ENCODE results near the gene INO80E.

DNA sequence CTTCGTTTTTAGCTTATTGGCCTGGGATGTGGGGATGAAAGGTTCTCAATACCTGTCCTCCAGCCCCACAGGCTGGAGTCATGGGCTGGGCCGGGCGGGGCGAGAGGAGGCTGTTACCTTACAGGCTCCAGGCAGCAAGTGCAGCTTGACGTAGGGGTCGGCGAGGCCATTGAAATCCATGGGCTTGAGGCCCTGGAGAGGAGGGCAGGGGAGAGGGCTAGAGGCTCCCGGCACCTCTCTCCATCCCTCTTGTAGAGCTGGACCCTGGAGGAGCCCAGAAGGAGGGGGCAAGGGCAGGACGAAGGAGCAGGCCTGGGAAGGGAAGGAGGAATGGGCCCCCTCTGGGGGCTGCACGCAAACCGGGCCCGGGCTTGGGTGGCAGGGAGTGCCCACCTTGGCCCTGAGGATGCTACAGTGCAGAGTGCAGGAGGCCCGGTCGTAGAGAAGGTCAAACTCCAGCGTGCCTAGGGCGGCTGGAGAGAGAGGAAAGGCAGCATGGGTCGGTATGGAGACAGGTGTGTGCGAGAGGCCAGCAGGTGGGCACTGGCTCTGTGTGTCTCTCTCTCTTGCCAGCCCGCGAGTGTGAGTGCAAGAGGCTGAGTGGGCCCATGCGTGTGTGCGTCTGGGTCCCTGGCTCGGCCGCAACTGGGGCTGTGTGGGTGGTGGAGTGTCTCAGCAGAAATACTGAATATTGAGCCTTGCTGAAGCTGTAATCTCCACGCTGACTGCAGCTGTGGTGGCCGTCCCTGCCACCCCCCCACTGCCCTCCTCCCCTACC lies 13.2 kb downstream of the INO80E start:
- TF ChIP-seq, protein P1, sequence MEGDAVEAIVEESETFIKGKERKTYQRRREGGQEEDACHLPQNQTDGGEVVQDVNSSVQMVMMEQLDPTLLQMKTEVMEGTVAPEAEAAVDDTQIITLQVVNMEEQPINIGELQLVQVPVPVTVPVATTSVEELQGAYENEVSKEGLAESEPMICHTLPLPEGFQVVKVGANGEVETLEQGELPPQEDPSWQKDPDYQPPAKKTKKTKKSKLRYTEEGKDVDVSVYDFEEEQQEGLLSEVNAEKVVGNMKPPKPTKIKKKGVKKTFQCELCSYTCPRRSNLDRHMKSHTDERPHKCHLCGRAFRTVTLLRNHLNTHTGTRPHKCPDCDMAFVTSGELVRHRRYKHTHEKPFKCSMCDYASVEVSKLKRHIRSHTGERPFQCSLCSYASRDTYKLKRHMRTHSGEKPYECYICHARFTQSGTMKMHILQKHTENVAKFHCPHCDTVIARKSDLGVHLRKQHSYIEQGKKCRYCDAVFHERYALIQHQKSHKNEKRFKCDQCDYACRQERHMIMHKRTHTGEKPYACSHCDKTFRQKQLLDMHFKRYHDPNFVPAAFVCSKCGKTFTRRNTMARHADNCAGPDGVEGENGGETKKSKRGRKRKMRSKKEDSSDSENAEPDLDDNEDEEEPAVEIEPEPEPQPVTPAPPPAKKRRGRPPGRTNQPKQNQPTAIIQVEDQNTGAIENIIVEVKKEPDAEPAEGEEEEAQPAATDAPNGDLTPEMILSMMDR (IDR thresholded peaks at IDR 0.05; ENCODE audit: low read depth, low read length) = no peak
- TF ChIP-seq EZH2phosphoT487 (IDR thresholded peaks at IDR 0.05; ENCODE audit: low read depth) = no peak

Measured in OCI-LY3 (cell line).